Keratinocyte (primary cell): ENCODE measurements around the gene CFAP70.

Experiments used
- CTCF ChIP-seq, 3 experiments: IDR thresholded peaks in 1 of 3; conservative IDR thresholded peaks in 1 of 3; optimal IDR thresholded peaks in 1 of 3; 2 replicates in 2 of 3; 3 replicates in 1 of 3; pipeline versions ENCODE3 to v1.5.1; 2011; ENCODE audit warnings: low read length in 3 of 3, mild to moderate bottlenecking in 3 of 3, moderate library complexity in 2 of 3, control low read depth in 1 of 3, inconsistent platforms in 1 of 3; ENCODE audit not compliant: insufficient read depth in 2 of 3; ENCODE audit errors: extremely low read depth in 1 of 3
- EZH2 ChIP-seq: IDR thresholded peaks from one replicate; pipeline ENCODE4 v1.6.1; 2012; ENCODE audit warnings: inconsistent platforms, mild to moderate bottlenecking, low read length, moderate library complexity

GRCh38 chr10:73296946-73297345 lies 61.7 kb downstream of the CFAP70 start:
- TF ChIP-seq CTCF (optimal IDR thresholded peaks at IDR 0.05 in 1 of 3, IDR thresholded peaks at IDR 0.05 in 1 of 3, conservative IDR thresholded peaks at IDR 0.05 in 1 of 3; ENCODE audit: extremely low read depth in 1 of 3, insufficient read depth in 2 of 3, low read length in 3 of 3) (no peak), EZH2 (no peak)
